Measurements from ENCODE around the gene REXO4.

The REXO4 gene

DNA sequence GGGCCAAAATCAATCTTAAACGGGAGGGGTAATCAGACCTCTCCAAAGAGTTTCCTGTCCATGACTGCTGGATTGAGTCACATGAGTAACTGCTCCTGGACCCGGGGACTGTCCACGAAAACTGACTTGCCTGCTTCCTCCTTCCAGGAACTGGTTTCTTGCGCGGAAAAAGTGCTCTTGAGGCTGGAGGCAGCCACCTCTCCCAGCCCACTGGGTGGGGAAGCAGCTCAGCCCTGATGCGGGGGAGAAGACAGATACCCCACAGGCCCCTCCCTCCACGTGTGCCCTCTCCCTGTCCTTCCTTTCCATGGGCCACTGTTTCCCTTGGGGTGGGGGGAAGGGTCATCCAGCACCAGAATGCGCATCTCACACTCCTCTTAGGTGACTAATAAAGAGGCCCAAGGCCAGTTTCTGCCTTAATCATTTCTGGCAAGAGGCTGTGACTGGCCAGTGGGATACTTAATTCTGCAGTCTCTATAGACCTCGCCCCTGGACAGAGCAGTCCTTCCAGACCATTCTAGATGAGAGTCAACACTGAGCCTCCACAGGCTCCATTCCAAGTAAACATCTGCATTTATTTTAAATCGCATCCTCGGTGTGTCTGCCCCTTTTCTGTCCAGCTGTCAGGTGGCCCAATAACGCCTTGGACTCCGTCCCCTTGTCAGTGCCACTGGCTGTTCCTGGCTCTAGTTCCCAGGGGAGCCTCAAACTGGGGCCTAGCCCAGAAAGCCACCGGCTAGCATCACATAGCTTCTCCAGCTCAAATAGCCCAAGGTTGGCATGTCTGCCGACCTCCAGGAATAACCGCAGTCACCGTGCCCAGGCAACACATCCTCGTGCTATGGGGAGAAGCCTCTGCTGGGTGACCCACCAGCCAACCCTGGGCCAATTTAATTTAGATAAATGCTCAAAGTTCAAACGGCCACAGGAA is 12.0 kb downstream of the REXO4 start:
- DNase-seq (ENCODE audit: low spot score), result no peak
- no peak overlapping the region for H3K27ac ChIP-seq

DNA sequence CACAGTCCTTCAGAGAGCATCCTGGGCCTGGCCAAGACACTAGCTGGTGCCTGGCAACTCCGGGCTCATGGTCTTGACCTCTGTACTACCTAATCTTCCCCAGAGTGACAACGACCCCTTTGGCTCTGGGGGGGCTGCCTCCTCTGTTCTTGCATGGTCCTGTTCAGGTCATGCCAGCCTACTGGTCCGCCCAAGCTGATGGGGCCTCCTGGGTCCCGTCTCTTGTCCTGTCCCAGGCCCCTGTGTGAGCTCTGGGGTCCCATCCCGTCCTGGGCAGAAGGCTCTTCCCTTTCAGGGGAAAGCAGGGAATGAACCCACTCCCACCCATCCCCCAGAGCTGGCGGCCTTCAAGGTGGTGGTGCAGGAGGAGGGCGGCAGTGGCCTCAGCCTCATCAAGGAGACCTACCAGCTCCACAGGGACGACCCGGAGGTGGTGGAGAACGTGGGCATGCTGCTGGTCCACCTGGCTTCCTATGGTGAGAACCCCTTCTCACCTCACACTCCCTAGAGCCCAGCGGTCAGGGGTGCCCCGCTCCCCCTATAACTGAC is 13.3 kb downstream of the REXO4 start:
- H3K27ac ChIP-seq, result no peak overlapping the region
- no peak for DNase-seq (ENCODE audit: low spot score)
- TF ChIP-seq CTCF (IDR thresholded peaks at IDR 0.05), result no peak
- H3K4me3 ChIP-seq, result no peak overlapping the region

More for the DNA sequence above, 12.0 kb downstream of the REXO4 start:
- TF ChIP-seq CTCF (IDR thresholded peaks at IDR 0.05), result no peak
- no peak overlapping the region for H3K4me3 ChIP-seq

- H3K27ac ChIP-seq, result no peak overlapping the region
- DNase-seq (ENCODE audit: low spot score), result no peak
- no peak for TF ChIP-seq CTCF (IDR thresholded peaks at IDR 0.05)
- no peak overlapping the region for H3K4me3 ChIP-seq
These were observed 13.9 kb downstream of the REXO4 start for GRCh38 chr9:133403766-133404453.

DNA sequence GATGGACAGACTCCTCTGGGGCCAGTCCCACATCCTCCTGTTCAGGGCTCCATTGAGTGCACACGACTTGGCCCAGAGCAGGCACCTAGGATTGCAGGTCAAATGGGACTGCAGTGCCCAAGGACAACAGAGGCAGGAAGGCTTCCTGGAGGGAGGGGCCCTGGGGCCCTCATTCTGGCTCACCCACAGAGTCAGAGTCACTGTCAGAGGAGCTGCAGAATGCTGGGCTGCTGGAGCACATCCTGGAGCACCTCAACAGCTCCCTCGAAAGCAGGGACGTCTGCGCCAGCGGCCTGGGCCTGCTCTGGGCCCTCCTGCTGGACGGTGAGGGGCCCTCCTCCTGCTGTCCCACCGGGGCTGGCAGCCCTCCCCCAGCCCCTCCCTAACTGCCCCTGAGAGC is 15.1 kb downstream of the REXO4 start:
- TF ChIP-seq CTCF (IDR thresholded peaks at IDR 0.05), result no peak
- DNase-seq (ENCODE audit: low spot score), result no peak
- no peak overlapping the region for H3K27ac ChIP-seq
- no peak overlapping the region for H3K4me3 ChIP-seq

GRCh38 chr9:133401588-133401987 is 16.2 kb downstream of the REXO4 start:
- TF ChIP-seq CTCF (IDR thresholded peaks at IDR 0.05), result no peak
- Histone ChIP-seq H3K4me3 (no peak overlapping the region), H3K27ac (no peak overlapping the region)
- DNase-seq (ENCODE audit: low spot score), result no peak

GRCh38 chr9:133400292-133400691 is 17.5 kb downstream of the REXO4 start:
- no peak for DNase-seq (ENCODE audit: low spot score)
- Histone ChIP-seq H3K27ac (no peak overlapping the region), H3K4me3 (no peak overlapping the region)
- TF ChIP-seq CTCF (IDR thresholded peaks at IDR 0.05), result no peak
